Transverse colon (tissue), 4 donors: ENCODE results near the gene TMEM59L.

Source experiments
- CTCF ChIP-seq, 5 experiments: fragments of 200-600 bp in 3 of 5; fragments of 450-650 bp in 2 of 5; sonication (generic) in 3 of 5; IDR thresholded peaks; 1 replicate in 2 of 5; 2 replicates in 3 of 5; pipeline ENCODE4 v1.5.1; 2016 to 2017; ENCODE audit warnings: antibody characterized with exemption in 5 of 5, inconsistent platforms in 3 of 5, mild to moderate bottlenecking in 2 of 5, moderate library complexity in 1 of 5
- EP300 ChIP-seq: sonication (generic); formaldehyde crosslinking; IDR thresholded peaks from one replicate; pipeline ENCODE4 v1.6.1; 2017; ENCODE audit warnings: antibody characterized with exemption, low read depth
- POLR2AphosphoS5 ChIP-seq, 3 donors: sonication (generic); formaldehyde crosslinking; IDR thresholded peaks; one replicate each; pipeline ENCODE4 v1.6.1; 2016; ENCODE audit warnings: antibody characterized with exemption in 3 of 3

- TF ChIP-seq CTCF (IDR thresholded peaks at IDR 0.05) (peak; percentile 85 to 89 (median 89)), POLR2AphosphoS5 (IDR thresholded peaks at IDR 0.05) (peak; percentile 26 to 73 (median 63)), EP300 (no peak)
Observed at GRCh38 chr19:18588611-18589379, 23.9 kb upstream of the TMEM59L start, which contains the start of gene REX1BD.
